GM23338 (cell line): Measurements from ENCODE around the gene CELSR3. TPM values are rescaled to one million over a fixed set of nuclear protein-coding genes. Genes with fewer than 3 reads are reported as not detected.

Experiments used
- ATAC-seq: fragments of 200-7000 bp; cut with Tn5 transposase; 3 replicates; pipeline ENCODE4 v1.9.1; 2020
- DNase-seq: peaks from one replicate; pipeline ENCODE4 v3.0.0-alpha.2; 2015; ENCODE audit warnings: low spot score
- H2AFZ ChIP-seq: fragments of 200-600 bp; sonication (generic); 2 replicates; pipeline ENCODE4 v1.8.0; 2016; ENCODE audit warnings: antibody characterized with exemption, mild to moderate bottlenecking, moderate library complexity
- H3F3A ChIP-seq: fragments of 200-600 bp; sonication (generic); replicated peaks from 2 replicates; pipeline ENCODE4 v1.8.0; 2017; ENCODE audit warnings: antibody characterized with exemption, mixed run types, low read depth
- H3K27ac ChIP-seq: fragments of 200-600 bp; sonication (generic); 2 replicates; pipeline ENCODE4 v1.6.1; 2016; ENCODE audit warnings: low read depth
- H3K27me3 ChIP-seq: fragments of 200-600 bp; sonication (generic); 2 replicates; pipeline ENCODE4 v1.8.0; 2016; ENCODE audit warnings: mild to moderate bottlenecking, mixed run types, moderate library complexity; ENCODE audit not compliant: insufficient read depth
- H3K36me3 ChIP-seq: fragments of 200-600 bp; sonication (generic); 2 replicates; pipeline ENCODE4 v1.8.0; 2016; ENCODE audit warnings: mild to moderate bottlenecking; ENCODE audit not compliant: insufficient read depth
- H3K4me1 ChIP-seq: fragments of 200-600 bp; sonication (generic); 2 replicates; pipeline ENCODE4 v1.8.0; 2016; ENCODE audit warnings: mild to moderate bottlenecking, moderate library complexity; ENCODE audit not compliant: insufficient read depth
- H3K4me2 ChIP-seq: fragments of 200-600 bp; sonication (generic); 2 replicates; pipeline ENCODE4 v1.7.1; 2017; ENCODE audit warnings: mixed run types
- H3K4me3 ChIP-seq: fragments of 200-600 bp; sonication (generic); 2 replicates; pipeline ENCODE4 v1.6.1; 2016; ENCODE audit warnings: mixed run types
- H3K79me2 ChIP-seq: fragments of 200-600 bp; sonication (generic); replicated peaks from 2 replicates; pipeline ENCODE4 v1.8.0; 2017; ENCODE audit warnings: mild to moderate bottlenecking; ENCODE audit not compliant: insufficient read depth
- H3K9me2 ChIP-seq: fragments of 200-600 bp; sonication (generic); 2 replicates; pipeline ENCODE4 v1.8.0; 2017; ENCODE audit not compliant: insufficient read depth
- H4K20me1 ChIP-seq: fragments of 200-600 bp; sonication (generic); replicated peaks from 2 replicates; pipeline ENCODE4 v1.8.0; 2017; ENCODE audit warnings: mild to moderate bottlenecking; ENCODE audit not compliant: insufficient read depth
- H3K27ac Mint-ChIP-seq: 2 replicates; pipeline ENCODE4 v1.8.0; 2020; ENCODE audit warnings: inconsistent platforms, mild to moderate bottlenecking, moderate library complexity, mixed read lengths
- H3K27me3 Mint-ChIP-seq: 3 replicates; pipeline ENCODE4 v1.8.0; 2022; ENCODE audit warnings: low read depth, mild to moderate bottlenecking, moderate library complexity, mixed read lengths, inconsistent platforms; ENCODE audit not compliant: insufficient read depth, poor library complexity
- H3K36me3 Mint-ChIP-seq: 3 replicates; pipeline ENCODE4 v1.8.0; 2021; ENCODE audit warnings: low read depth, mild to moderate bottlenecking, inconsistent platforms, moderate library complexity, mixed read lengths
- H3K4me1 Mint-ChIP-seq: 3 replicates; pipeline ENCODE4 v1.8.0; 2020; ENCODE audit warnings: mild to moderate bottlenecking, inconsistent platforms, mixed read lengths
- H3K4me3 Mint-ChIP-seq: 3 replicates; pipeline ENCODE4 v1.8.0; 2021; ENCODE audit warnings: moderate library complexity, mild to moderate bottlenecking, inconsistent platforms, mixed read lengths
- H3K9me3 Mint-ChIP-seq: 3 replicates; pipeline ENCODE4 v1.8.0; 2020; ENCODE audit warnings: moderate library complexity, mild to moderate bottlenecking, inconsistent platforms, mixed read lengths
- CREB1 ChIP-seq: fragments of 250-450 bp; sonication (Bioruptor Pico); IDR thresholded peaks from 2 replicates; pipeline ENCODE4 v1.5.0; 2020; ENCODE audit warnings: low read depth, mild to moderate bottlenecking, moderate library complexity
- CTCF ChIP-seq, 2 experiments: fragments of 200-600 bp in 1 of 2; sonication (generic) in 1 of 2; conservative IDR thresholded peaks; 2 replicates each; pipeline versions ENCODE4 v1.5.1 to v1.6.1; 2016 to 2017; ENCODE audit warnings: antibody characterized with exemption in 2 of 2, low read depth in 2 of 2, mild to moderate bottlenecking in 2 of 2, moderate library complexity in 1 of 2
- ETS1 ChIP-seq: IDR thresholded peaks from 2 replicates; pipeline ENCODE4 v1.6.1; 2016; ENCODE audit warnings: antibody characterized with exemption
- EZH2 ChIP-seq: fragments of 200-600 bp; sonication (generic); IDR thresholded peaks from one replicate; pipeline ENCODE4 v1.8.0; 2017; ENCODE audit warnings: antibody characterized with exemption, mild to moderate bottlenecking, low read depth; ENCODE audit not compliant: unreplicated experiment
- JUNB ChIP-seq: IDR thresholded peaks from one replicate; pipeline ENCODE4 v1.6.1; 2016; ENCODE audit warnings: antibody characterized with exemption; ENCODE audit not compliant: unreplicated experiment
- NANOG ChIP-seq: IDR thresholded peaks from 2 replicates; pipeline ENCODE4 v1.6.1; 2016; ENCODE audit warnings: antibody characterized with exemption, borderline replicate concordance
- POLR2AphosphoS5 ChIP-seq: IDR thresholded peaks from 2 replicates; pipeline ENCODE4 v1.6.1; 2016; ENCODE audit warnings: antibody characterized with exemption, low read depth
- REST ChIP-seq: IDR thresholded peaks from one replicate; pipeline ENCODE4 v1.6.1; 2018; ENCODE audit warnings: antibody characterized with exemption; ENCODE audit not compliant: unreplicated experiment
- STAT1 ChIP-seq: IDR thresholded peaks from one replicate; pipeline ENCODE4 v1.6.1; 2016; ENCODE audit warnings: antibody characterized with exemption; ENCODE audit not compliant: unreplicated experiment
- ZNF114 ChIP-seq: fragments of 250-450 bp; sonication (Bioruptor Pico); IDR thresholded peaks from 2 replicates; pipeline ENCODE4 v1.5.0; 2020; ENCODE audit warnings: mild to moderate bottlenecking, moderate library complexity
- ZNF462 ChIP-seq: fragments of 250-450 bp; sonication (Bioruptor Pico); IDR thresholded peaks from 2 replicates; pipeline ENCODE4 v1.5.0; 2020; ENCODE audit warnings: mild to moderate bottlenecking, moderate library complexity
- polyA plus RNA-seq: library from polyadenylated mRNA; unstranded; fragments of >200 nt; fragmentation: Nextera tagmentation; extraction: Ambion mirVana; gene quantifications from 2 replicates; pipeline ENCODE4 v1.2.1, GENCODE V29; 2016
- total RNA-seq: library from RNA; depleted of rRNA; stranded (reverse); fragments of >200 nt; shearing (Covaris generic); gene quantifications from 2 replicates; pipeline ENCODE4 v1.2.3, GENCODE V29; 2014

Gene CELSR3
- total and polyA plus RNA-seq, 2 experiments from 2014 or later = 7.5 to 33.3 TPM

- H3K27ac Mint-ChIP-seq = no peak overlapping the region
- H3K27me3 Mint-ChIP-seq = peaks cover 7% of the 10 kb centered on the region
- peaks cover 20% of the 10 kb centered on the region; the same call in 2 of the 3 replicates for H3K36me3 Mint-ChIP-seq
- no peaks in the 10 kb centered on the region; the same call in 1 of the 2 replicates for H3K36me3 ChIP-seq
- H3K4me3 ChIP-seq = no peak overlapping the region
- no peaks in the 10 kb centered on the region for H3K27me3 ChIP-seq
- no peak overlapping the region for H3K27ac ChIP-seq
- H3K4me1 Mint-ChIP-seq = no peaks in the 10 kb centered on the region
- H2AFZ ChIP-seq = no peak overlapping the region
- H3F3A ChIP-seq = no peaks in the 10 kb centered on the region
- H3K4me2 ChIP-seq = no peak overlapping the region
- TF ChIP-seq ZNF462 (CRISPR knock-in tag) (no peak), ZNF114 (CRISPR knock-in tag) (no peak), EZH2 (no peak), ETS1 (no peak), POLR2AphosphoS5 (no peak), CREB1 (CRISPR knock-in tag) (no peak), JUNB (no peak), CTCF (conservative IDR thresholded peaks at IDR 0.05; ENCODE audit: low read depth in 2 of 2) (no peak), REST (no peak), NANOG (no peak), STAT1 (no peak)
- H4K20me1 ChIP-seq = 0 out of 2 replicates have a peak, but pooled peaks cover 3% of the 10 kb centered on the region
- H3K4me3 Mint-ChIP-seq = no peak overlapping the region
- DNase-seq (no peak), ATAC-seq (no peak)
- no peaks in the 10 kb centered on the region for H3K9me3 Mint-ChIP-seq
- H3K4me1 ChIP-seq = no peaks in the 10 kb centered on the region
- no peaks in the 10 kb centered on the region for H3K9me2 ChIP-seq
- no peaks in the 10 kb centered on the region for H3K79me2 ChIP-seq
Observed at GRCh38 chr3:48647714-48648113, 15.0 kb downstream of the CELSR3 start.
